Activated CD4-positive, alpha-beta T cell treated with anti-CD3 and anti-CD28 coated beads for 1 hour (primary cell): ENCODE measurements around the gene TMEM233.

Experiments
- DNase-seq: peaks from one replicate; pipeline ENCODE4 v3.0.0-alpha.2; 2020

TMEM233 gene

GRCh38 chr12:119683413-119683812, 89.8 kb downstream of the TMEM233 start:
- DNase-seq: no peak

GRCh38 chr12:119683816-119684215, 90.2 kb downstream of the TMEM233 start:
- DNase-seq: no peak

- DNase-seq: no peak
Measured at GRCh38 chr12:119684711-119685369, 91.3 kb downstream of the TMEM233 start.

GRCh38 chr12:119685375-119685774, 91.8 kb downstream of the TMEM233 start:
- DNase-seq: no peak

GRCh38 chr12:119686355-119686754, 92.8 kb downstream of the TMEM233 start:
- no peak for DNase-seq

GRCh38 chr12:119686776-119687175, 93.2 kb downstream of the TMEM233 start:
- no peak for DNase-seq

GRCh38 chr12:119687406-119687805, 93.8 kb downstream of the TMEM233 start:
- DNase-seq: no peak

- no peak for DNase-seq
Measured at GRCh38 chr12:119687879-119688278, 94.3 kb downstream of the TMEM233 start.

GRCh38 chr12:119689935-119690500, 96.4 kb downstream of the TMEM233 start:
- DNase-seq: no peak

- no peak for DNase-seq
Measured at GRCh38 chr12:119691202-119691810, 97.7 kb downstream of the TMEM233 start.

- no peak for DNase-seq
Measured at GRCh38 chr12:119692410-119692809, 98.8 kb downstream of the TMEM233 start.
